HFF-Myc (cell line): ENCODE data around the gene SYNE2.

Experiments
- DNase-seq: peaks from one replicate; pipeline ENCODE4 v3.0.0-alpha.2; 2011; ENCODE audit warnings: low read depth; ENCODE audit errors: extremely low read depth
- H3K4me3 ChIP-seq: replicated peaks from 2 replicates; pipeline ENCODE4 v1.5.1; 2011; ENCODE audit warnings: low read depth, mild to moderate bottlenecking, control low read depth, low read length
- TF ChIP-seq, protein P1 (sequence below): IDR thresholded peaks from 2 replicates; pipeline ENCODE4 v1.5.1; 2012; ENCODE audit warnings: mild to moderate bottlenecking, low read depth, low read length, control low read depth; ENCODE audit errors: missing control alignments

Gene SYNE2

DNA sequence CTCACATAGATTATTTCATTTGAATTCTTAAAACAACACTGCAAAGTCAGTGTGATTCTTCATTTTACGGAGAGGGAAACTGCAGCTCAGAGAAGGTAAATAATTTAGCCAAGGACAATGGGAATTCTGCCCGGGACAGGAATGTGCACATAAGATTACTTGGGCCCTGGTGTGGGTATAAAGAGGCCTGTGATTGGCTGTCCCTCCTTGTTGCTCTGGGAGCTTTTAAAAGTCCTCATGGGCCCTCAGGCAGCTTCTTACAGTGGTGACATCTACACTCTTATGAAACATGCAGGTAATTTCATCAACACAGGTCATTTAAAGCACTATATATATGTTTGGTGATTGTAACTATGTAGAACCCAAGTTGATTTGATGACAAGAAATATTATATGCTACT is 341.0 kb downstream of the SYNE2 start:
- TF ChIP-seq, protein P1, sequence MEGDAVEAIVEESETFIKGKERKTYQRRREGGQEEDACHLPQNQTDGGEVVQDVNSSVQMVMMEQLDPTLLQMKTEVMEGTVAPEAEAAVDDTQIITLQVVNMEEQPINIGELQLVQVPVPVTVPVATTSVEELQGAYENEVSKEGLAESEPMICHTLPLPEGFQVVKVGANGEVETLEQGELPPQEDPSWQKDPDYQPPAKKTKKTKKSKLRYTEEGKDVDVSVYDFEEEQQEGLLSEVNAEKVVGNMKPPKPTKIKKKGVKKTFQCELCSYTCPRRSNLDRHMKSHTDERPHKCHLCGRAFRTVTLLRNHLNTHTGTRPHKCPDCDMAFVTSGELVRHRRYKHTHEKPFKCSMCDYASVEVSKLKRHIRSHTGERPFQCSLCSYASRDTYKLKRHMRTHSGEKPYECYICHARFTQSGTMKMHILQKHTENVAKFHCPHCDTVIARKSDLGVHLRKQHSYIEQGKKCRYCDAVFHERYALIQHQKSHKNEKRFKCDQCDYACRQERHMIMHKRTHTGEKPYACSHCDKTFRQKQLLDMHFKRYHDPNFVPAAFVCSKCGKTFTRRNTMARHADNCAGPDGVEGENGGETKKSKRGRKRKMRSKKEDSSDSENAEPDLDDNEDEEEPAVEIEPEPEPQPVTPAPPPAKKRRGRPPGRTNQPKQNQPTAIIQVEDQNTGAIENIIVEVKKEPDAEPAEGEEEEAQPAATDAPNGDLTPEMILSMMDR: no peak
- DNase-seq: no peak
- no peak overlapping the region for H3K4me3 ChIP-seq

DNA sequence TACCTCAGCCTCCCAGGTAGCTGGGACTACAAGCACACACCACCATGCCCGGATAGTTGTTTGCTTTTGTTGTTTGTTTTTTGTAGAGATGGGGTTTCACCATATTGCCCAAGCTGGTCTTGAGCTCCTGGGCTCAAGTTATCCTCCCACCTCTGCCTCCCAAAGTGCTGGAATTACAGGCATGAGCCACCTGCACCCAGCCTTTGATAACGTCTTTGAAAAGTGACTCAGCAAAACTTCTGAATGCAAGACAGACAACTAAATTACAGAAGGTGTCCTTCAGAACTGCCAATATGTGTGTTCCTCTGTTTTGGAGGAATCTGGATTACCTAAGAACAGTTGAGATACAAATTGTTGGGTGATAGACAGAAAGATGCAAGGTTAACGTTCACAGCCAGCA is 341.6 kb downstream of the SYNE2 start:
- TF ChIP-seq, protein P1: no peak
- no peak overlapping the region for H3K4me3 ChIP-seq
- no peak for DNase-seq

DNA sequence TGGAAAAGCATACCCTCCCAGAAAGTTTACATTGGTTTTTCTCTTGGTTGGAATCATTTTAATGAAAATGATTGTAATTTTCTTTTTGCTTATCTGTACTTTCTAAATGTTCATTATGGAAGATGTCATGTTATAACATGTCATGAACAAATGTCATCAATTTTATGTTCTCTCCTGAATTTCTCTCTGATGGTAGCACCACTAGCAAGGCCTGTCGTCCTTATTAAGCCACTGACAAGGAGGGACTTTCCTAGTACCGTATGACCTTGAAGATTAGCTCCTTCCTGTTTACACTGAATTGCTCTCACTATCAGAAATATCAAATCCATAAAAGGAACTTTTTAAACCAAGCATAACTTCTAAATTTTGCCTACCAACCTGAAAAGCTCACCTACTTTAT is 342.4 kb downstream of the SYNE2 start:
- no peak for DNase-seq

GRCh38 chr14:64196056-64196455 is 343.3 kb downstream of the SYNE2 start:
- TF ChIP-seq, protein P1: no peak
- DNase-seq: no peak
- H3K4me3 ChIP-seq: no peak overlapping the region

More for the DNA sequence above, 342.4 kb downstream of the SYNE2 start:
- TF ChIP-seq, protein P1: no peak
- no peak overlapping the region for H3K4me3 ChIP-seq

- peak overlapping the region; percentile 37 for H3K4me3 ChIP-seq
- TF ChIP-seq, protein P1: no peak
- no peak for DNase-seq
These were observed 344.1 kb downstream of the SYNE2 start for GRCh38 chr14:64196814-64197411.

- H3K4me3 ChIP-seq: no peak overlapping the region
- DNase-seq: no peak
- TF ChIP-seq, protein P1: no peak
These were observed 345.2 kb downstream of the SYNE2 start for GRCh38 chr14:64197996-64198395.

DNA sequence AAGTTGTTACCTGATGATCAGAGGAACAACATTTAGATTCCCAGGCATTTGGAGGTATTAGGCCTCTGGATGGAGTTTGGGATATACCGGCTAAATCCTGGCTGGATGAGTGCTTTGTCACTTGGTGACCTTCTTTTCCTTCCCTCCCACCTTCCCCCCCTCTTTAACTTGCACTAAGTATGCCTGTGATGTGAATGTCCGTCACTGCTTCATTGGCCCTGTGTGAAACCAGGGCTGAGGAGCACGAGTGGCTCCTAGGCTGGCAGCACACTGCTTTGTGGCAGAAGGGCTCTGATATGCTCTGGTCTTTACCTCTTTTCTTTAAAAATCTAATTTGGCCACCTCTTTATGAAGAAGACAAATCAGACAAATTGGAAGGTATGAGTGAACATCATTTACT is 345.7 kb downstream of the SYNE2 start:
- DNase-seq: no peak
- no peak overlapping the region for H3K4me3 ChIP-seq
- TF ChIP-seq, protein P1: no peak
